OCI-LY7 (cell line): ENCODE measurements around the gene NHLH2.

ENCODE experiments used
- EZH2phosphoT487 ChIP-seq: fragments of 200-600 bp; sonication (generic); IDR thresholded peaks from 2 replicates; pipeline ENCODE4 v1.6.1; 2018; ENCODE audit warnings: low read depth, borderline replicate concordance, mild to moderate bottlenecking, mixed run types, antibody characterized with exemption, low read length, moderate library complexity, mixed read lengths
- TF ChIP-seq, protein P1 (sequence below): fragments of 200-600 bp; sonication (generic); conservative IDR thresholded peaks from 2 replicates; pipeline ENCODE4 v1.5.1; 2014; ENCODE audit warnings: mild to moderate bottlenecking, antibody characterized with exemption, low read length, moderate library complexity, mixed read lengths

DNA sequence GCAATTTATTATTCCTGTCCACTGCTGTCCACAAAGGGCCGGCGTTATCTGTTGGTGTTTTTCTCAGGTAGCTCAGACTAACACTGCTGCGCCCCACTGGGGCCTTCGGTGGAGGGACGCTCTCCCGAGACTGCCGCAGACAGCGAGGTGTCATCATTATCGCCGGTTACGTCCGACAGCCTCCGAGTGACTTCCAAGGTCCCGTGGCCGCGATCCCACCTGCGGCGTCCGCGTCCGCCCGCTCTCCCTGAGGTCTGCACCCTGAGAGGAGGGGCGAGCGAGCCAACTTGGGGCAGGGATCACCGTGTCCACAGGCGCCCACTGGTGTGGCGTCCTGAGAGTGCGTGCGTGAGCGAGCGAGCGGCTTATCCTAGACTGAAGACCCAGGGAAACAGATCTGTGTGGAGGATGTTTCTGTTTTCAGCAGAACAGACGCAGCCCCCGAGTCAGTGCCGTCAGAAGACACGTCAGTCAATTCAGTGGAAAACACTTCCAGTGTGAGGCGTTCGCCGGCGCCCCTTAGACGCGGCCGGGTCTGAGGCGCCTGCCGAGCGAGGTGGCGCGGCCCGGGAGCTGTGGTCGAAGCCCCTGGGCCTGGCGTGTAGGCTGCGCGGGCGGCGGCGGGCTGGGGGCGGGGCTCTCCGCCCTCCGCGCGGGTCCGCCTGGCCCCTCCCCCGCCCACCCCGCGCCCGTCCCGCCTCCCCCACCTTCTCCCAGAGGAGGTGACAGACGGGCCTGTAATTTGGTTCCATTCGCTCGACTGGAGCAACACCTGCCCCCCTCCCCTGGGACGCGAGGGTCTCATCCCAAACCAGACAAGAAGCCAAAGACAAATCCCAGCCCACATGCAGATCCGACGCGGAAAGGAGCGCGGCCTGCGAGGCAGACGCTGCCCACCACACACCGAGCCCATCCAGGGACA, 12.6 kb downstream of the NHLH2 start:
- TF ChIP-seq, protein P1, sequence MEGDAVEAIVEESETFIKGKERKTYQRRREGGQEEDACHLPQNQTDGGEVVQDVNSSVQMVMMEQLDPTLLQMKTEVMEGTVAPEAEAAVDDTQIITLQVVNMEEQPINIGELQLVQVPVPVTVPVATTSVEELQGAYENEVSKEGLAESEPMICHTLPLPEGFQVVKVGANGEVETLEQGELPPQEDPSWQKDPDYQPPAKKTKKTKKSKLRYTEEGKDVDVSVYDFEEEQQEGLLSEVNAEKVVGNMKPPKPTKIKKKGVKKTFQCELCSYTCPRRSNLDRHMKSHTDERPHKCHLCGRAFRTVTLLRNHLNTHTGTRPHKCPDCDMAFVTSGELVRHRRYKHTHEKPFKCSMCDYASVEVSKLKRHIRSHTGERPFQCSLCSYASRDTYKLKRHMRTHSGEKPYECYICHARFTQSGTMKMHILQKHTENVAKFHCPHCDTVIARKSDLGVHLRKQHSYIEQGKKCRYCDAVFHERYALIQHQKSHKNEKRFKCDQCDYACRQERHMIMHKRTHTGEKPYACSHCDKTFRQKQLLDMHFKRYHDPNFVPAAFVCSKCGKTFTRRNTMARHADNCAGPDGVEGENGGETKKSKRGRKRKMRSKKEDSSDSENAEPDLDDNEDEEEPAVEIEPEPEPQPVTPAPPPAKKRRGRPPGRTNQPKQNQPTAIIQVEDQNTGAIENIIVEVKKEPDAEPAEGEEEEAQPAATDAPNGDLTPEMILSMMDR: no peak
- no peak for TF ChIP-seq EZH2phosphoT487
